Activated CD4-positive, CD25-positive, alpha-beta regulatory T cell treated with anti-CD3 and anti-CD28 coated beads, Interleukin-2, amount 50 U/mL, for 72 hours (primary cell): Measurements from ENCODE around the gene SRPK2.
"Not testable (repeated sequence)": the region's sequence is repeated elsewhere in the genome, so short reads cannot be mapped to it uniquely, and the experiment has no call there.

Experiments
- DNase-seq: peaks from one replicate; pipeline ENCODE4 v3.0.0; 2021

The SRPK2 gene

GRCh38 chr7:105256761-105257231, 131.9 kb downstream of the SRPK2 start:
- no peak for DNase-seq

- DNase-seq, result no peak
Observed at GRCh38 chr7:105250706-105251105, 138.0 kb downstream of the SRPK2 start.

- DNase-seq, result no peak
Observed at GRCh38 chr7:105250239-105250638, 138.5 kb downstream of the SRPK2 start.

- no peak for DNase-seq
Observed at GRCh38 chr7:105249216-105249615, 139.5 kb downstream of the SRPK2 start.

DNA sequence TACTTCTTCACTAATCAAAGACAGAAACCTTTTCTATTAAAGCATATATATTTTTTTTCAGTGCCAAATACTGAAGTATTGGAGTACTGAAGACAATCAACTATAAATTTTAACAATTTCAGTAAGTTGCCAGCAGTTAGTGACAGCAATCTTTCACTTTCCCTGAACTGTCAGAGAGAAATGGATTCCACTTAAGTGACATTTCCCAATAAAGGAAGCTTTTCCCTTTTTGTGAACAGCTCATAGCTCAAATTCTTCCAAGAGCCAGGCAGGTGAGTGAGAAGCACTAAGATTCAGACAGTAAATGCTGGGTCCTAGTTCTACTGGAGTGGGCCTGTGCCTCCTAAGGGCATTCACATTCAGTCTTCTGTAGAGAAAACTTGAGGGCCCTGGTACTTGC, 142.0 kb downstream of the SRPK2 start:
- DNase-seq, result no peak

DNA sequence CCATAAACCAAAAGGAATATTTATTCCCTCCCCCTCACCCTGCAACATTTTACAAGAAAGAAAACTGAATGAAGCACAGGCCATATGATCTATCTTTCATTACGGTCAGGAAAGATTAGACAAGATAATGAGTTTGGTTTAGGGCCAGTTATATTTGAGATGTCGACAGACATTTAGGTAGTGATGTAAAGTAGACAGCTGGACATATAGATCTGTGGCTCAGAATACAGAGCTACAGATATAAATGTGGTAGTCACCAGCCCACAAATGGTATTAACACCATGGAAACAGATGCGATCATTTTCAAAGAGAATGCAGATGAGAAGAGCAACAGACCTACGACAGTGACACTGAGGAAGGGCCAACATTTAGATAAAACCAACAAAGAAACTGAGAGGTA, 142.5 kb downstream of the SRPK2 start:
- no peak for DNase-seq

- DNase-seq, result no peak
Observed at GRCh38 chr7:105245398-105246114, 143.2 kb downstream of the SRPK2 start.

DNA sequence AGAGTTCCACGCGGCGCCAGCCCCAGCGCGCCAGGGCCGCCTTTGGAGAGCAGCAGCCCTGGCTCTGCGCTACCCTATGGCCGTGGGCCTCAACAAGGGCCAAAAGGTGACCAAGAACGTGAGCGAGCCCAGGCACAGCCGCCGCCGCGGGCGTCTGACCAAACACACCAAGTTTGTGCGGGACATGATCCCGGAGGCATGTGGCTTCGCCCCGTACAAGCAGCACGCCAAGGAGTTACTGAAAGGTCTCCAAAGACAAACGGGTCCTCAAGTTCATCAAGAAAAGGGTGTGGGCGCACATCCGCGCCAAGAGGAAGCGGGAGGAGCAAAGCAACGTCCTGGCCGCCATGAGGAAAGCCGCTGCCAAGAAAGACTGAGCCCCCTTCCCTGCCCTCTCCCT, 144.1 kb downstream of the SRPK2 start:
- no peak for DNase-seq

GRCh38 chr7:105241198-105241597, 147.5 kb downstream of the SRPK2 start:
- DNase-seq, result no peak

- DNase-seq, result no peak
Observed at GRCh38 chr7:105238198-105238765, 150.4 kb downstream of the SRPK2 start.

DNA sequence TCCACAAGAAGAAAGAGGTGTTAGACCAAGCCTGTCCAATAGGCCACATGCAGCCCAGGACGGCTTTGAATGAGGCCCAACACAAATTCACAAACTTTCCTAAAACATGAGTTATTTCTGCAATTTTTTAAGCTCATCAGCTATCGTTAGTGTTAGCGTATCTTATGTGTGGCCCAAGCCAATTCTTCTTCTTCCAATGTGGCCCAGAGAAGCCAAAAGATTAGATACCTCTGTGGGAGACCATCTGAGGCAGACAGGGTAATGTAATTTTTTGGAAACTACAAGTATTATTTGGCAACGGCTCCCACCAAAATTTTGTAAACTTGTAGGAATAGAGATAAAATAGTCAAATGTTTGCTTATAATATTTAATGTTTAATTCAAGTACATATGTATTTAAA, 153.8 kb downstream of the SRPK2 start:
- DNase-seq, result no peak

DNA sequence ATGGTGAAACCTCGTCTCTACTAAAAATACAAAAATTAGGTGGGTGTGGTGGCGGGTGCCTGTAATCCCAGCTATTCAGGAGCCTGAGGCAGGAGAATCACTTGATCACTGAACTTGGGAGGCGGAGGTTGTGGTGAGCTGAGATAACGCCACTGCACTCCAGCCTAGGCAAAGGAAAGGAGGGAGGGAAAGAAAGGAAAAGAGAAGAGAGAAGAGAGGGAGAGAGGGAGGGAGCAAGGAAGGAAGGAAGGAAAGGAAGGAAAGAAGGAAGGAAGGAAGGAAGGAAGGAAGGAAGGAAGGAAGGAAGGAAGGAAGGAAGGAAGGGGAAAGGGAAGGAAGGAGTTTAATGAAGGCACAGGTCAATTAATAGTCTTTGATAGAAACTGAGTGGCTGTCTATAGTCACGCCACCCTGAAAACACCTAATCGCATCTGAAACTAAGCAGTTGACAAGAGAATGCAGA, 155.9 kb downstream of the SRPK2 start:
- not testable (repeated sequence) for DNase-seq

DNA sequence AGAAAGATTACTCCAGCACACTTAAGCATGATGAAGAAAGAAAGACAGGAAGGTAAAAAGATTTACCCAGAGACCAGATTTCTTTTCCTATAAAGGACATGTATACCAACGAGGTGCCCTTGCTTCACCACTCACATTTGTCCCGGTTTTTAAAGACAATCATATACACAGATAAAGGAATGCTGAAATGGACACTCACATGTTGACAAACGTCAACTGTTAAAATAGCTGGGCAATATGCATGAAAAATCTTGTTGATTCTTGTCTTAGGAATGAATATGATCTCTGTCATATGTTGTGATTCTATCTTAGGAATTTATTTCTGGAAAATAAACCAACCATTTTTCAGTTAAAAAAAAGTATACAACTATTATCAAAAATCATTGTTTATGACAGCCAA, 158.2 kb downstream of the SRPK2 start:
- no peak for DNase-seq

- no peak for DNase-seq
Observed at GRCh38 chr7:105229641-105230040, 159.1 kb downstream of the SRPK2 start.

DNA sequence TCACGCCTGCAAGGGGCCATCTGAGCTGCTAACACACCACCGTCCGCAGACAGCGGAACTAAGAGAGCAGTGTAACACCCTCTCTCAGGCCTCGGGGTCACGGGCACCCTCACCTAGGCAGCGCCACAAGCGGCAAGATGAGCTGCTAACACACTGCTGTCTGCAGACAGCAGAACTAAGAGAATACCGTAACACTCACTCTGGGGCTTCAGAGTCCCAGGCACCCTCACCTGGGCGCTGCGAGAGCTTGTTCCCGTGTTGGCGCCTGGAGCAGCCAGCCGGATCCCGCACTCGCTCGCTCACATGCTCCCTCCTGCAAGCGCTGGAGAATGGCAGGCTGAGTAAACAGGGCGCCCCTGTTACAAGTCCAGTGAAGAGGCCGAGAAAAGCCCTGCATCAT, 160.2 kb downstream of the SRPK2 start:
- no peak for DNase-seq

GRCh38 chr7:105227391-105227790, 161.3 kb downstream of the SRPK2 start:
- no peak for DNase-seq

GRCh38 chr7:105224884-105225651, 163.7 kb downstream of the SRPK2 start:
- no peak for DNase-seq

- no peak for DNase-seq
Observed at GRCh38 chr7:105222953-105223352, 165.8 kb downstream of the SRPK2 start.

GRCh38 chr7:105219771-105220160, 169.0 kb downstream of the SRPK2 start:
- no peak for DNase-seq

DNA sequence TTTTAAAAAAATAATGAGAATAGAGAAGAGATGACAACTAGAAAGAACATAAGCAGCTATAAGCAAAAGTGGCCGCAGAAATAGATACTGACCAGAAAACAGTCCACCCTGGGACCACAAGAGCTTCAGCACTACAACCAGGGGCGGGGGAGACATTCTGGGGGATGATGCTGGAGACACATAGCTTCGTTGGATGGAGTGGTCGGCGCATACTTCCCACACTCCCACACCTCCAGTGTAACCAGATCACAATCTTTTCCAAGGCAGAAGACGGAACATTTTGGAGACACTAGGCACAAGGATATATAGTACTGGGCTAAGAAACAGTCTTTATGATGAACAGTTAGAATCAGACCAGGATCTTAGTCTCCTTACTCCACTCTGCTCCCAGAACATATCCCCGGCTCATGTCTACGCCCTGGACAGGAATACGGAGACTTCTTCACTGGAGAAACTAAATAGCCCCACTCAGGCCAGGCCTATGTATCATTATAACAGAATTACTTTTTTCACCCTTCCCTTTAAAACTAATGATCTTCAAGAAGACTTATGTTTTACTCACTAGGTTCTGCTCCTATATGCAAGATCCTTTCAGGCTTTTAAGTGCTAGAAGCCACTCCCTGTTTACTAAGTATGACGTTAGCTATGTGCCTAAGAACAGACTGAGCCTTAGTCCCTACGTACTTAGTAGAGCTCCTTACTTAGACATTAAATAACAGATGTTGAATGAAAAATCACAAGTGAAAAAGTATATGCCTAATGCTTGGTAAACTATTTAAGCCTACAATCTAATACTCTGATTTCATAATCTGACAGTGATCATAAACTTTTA, 169.6 kb downstream of the SRPK2 start:
- no peak for DNase-seq

DNA sequence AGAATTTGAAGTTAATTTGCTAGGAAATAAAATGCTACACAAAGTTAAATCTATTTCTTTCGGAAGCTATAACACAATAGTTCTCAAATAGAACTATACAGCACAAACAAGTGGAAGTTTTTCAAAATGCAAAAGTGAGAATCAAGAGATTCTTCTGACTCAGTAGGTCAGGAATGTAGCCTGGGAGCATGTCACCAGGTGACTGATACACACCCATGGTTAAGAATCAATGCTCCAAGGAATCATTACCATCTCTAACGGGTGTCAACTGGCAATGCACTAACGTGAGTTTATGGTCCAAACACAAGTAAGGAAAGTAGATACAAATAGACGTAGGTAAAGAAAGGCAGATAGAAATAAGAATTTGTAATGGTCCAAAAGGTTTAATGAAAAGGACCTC, 170.5 kb downstream of the SRPK2 start:
- DNase-seq, result no peak

GRCh38 chr7:105216786-105217185, 171.9 kb downstream of the SRPK2 start:
- DNase-seq, result no peak

GRCh38 chr7:105215821-105216220, 172.9 kb downstream of the SRPK2 start:
- no peak for DNase-seq
